ENCODE results near the gene ERRFI1.

Gene ERRFI1

DNA sequence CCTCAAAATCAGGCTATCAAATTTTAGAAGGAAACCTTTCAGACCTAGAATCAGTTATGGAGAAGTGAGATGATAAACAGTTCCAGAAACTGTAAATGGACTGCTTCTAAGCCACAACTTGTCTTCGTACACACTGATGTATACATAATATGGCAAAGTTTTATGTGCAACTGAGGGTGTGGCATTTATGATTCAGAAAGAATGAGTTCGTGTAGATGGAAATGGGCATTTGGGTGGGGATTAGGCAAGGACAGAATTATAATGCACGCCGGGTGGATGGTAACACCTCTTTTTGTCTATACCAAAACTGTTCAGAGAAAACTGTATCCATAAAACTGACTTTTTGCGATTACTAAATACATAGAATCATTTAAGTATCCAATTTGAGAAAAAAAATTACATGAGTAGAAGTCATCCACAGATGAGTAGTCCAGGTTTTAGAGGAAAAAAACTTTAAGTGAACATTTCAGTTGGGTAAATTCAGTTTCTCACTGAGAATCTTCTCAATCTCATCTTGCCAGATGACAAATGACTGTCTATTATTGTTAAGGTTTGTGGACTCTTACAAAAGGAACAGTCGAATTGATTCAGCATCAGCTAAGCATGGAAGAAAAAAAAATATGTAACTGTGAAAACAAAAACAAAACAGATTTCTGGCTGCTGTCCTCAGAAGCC lies 22.5 kb downstream of the ERRFI1 start:
- DNase-seq (ENCODE audit: low spot score) = no peak

DNA sequence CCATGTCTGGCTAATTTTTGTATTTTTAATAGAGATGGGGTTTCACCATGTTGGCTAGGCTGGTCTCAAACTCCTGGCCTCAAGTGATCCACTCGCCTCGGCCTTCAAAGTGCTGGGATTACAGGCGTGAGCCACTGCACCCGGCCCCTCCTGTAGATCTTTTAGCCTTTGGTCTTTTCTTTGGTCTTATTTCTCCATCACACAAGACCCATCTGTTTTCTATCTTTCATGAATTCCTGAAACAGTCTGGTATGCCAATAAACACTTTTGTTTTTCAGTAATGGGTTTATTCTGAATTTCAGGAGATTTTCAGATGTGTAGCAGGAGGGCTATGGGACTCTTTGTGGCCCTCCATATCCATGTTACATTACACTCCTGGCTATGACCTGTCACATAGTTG lies 23.2 kb downstream of the ERRFI1 start:
- DNase-seq (ENCODE audit: low spot score) = no peak

DNA sequence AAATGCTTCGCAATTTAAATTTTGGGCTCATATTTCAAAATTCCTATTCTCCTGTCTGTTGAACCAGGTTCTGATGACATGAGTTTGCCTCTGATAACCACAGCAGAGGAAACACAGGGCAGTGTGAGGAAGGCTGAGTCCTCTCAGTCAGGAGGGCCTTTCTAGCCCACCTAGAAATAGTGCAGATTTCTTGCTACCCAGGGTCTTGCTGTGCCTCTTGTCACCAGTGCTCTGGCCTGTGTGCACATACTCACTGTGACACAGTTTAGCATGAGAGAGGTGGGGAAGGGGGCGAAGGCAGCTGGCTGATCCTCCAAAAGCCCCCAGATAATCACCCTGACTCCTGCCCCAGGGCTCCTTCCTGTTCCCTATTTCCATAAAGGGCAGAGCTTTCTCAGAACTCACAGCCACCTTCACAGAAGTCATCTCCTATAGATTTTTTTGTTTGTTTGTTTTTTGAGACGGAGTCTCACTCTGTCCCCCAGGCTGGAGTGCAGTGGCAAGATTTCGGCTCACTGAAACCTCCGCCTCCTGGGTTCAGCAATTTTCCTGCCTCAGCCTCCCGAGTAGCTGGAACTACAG lies 23.7 kb downstream of the ERRFI1 start:
- DNase-seq (ENCODE audit: low spot score) = no peak

- DNase-seq (ENCODE audit: low spot score) = no peak
These were observed 30.7 kb downstream of the ERRFI1 start for GRCh38 chr1:7995437-7995836.

DNA sequence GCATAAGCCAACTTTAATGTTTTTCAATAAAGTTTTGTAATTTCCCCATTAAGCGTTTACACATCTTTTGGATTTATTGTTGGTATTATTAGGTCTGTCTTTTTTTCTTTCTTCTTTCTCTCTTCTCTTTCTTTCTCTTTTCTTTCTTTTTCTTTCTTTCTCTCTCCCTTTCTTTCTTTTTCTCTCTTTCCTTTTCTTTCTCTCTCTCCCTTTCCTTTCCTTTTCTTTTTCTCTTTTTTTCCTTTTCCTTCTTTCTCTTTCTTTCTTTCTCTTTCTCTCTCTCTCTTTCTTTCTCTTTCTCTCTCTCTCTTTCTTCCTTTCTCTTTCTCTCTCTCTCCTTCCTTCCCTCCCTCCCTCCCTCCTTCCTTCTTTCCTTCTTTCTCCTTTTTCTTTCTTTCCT lies 31.3 kb downstream of the ERRFI1 start:
- DNase-seq (ENCODE audit: low spot score) = no peak

- DNase-seq (ENCODE audit: low spot score) = no peak
These were observed 32.3 kb downstream of the ERRFI1 start for GRCh38 chr1:7993593-7994479.

DNA sequence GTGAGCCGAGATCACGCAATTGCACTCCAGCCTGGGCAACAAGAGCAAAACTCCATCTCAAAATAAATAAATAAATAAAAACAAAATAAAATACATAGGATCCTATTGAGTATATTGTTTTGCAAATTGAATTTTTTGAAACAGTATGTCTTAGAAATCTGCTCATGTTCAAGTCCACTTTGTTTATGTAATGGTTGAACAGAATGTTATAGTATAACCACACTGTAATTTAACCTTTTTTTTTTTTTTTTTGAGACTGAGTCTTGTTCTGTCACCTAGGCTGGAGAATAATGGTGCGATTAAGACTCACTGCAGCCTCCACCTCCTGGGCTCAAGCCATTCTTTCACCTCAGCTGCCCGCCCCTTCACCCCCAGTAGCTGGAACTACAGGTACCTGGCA lies 33.2 kb downstream of the ERRFI1 start:
- no peak for DNase-seq (ENCODE audit: low spot score)

DNA sequence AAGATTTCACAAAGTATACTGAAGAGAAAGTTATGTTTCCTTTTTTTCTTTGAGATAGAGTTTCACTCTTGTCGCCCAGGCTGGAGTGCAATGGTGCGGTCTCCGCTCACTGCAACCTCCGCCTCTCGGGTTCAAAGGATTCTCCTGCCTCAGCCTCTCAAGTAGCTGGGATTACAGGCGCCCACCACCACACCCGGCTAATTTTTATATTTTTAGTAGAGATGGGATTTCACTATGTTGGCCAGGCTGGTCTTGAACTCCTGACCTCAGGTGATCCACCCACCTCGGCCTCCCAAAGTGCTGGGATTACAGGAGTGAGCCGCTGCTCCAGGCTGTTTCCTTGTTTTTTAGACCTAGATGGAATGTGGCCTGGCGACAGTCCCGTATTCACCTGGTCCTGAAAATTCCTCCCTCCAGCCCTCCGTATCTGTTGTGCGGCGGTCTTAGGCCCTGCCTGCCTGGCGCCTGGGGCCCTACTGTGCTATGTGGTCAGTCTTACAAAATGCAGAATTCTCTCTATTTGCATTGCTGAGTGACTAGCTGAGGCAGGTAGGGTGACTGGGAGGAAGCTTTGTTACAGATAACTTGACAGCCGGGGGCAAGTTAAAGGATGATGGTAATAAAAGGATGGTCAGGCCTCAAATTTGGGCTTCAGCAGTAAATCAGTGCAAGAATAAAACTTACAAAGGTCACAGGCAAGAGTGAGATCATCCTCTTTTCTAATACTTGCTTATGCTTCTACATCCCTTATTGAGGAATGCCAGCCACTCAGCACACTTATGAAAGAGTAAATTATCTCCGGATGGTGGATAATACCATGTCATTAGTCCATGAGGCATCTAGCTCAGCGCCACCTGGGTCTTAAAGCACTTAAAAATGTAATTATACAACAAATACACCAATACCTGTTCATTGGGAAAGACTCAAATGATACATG lies 34.3 kb downstream of the ERRFI1 start:
- DNase-seq (ENCODE audit: low spot score) = no peak

DNA sequence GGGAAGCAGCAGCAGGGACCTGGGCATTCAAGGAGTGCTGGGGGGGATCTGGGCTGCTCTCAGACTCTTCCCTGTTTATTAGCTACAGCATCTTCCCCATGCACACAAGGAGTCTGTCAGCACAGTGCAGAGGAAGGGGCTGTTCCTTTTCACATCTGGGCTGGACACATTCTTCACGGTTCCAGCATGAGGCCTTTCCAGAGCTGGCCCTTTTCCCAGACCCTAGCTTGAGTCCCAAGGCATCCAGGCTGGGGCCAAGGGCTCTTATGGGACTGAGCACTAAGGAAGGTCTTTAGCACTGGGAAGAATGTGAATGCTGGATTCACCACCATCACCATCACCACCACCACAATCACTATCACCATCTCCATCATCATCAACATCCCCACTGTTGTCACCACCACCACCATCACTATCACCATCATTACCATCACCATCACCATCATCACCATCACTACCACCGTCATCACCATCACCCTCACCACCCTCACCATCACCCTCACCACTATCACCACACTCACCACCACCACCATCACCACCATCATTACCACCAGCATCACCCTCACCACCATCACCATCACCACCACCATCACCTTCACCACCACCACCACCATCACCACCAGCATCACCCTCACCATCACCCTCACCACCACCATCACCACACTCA lies 36.2 kb downstream of the ERRFI1 start:
- no peak for DNase-seq (ENCODE audit: low spot score)

DNA sequence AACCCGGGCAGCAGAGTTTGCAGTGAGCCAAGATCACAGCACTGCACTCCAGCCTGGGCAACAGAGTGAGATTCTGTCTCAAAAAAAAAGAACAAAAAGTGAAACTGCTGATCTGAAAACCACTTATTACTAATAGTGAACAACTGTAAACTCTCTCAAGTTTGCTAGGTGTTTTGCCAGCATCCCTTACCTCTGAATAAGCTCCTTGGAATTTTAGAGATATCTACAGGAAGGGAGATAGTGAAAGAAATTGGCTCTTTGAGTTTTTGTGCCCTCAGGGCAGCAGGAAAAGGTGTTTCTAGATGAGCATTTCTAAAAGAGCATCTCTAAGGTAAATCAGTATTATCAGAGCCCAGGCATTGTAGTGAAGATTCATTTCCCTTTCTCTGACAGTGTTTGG lies 37.5 kb downstream of the ERRFI1 start:
- DNase-seq (ENCODE audit: low spot score) = no peak

DNA sequence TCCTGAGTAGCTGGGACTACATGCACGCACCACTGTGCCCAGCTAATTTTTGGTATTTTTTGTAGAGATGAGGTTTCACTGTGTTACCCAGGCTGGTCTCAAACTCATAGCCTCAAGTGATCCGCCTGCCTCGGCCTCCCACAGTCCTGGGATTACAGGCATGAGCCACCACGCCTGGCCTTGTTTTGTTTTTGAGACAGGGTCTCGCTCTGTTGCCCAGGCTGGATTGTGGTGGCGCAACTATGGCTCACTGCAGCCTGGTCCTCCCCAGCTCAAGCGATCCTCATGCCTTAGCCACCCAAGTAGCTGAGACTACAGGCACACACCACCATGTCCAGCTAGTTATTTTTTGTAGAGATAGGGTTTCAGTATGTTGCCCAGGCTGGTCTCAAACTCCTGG lies 38.6 kb downstream of the ERRFI1 start:
- no peak for DNase-seq (ENCODE audit: low spot score)

DNA sequence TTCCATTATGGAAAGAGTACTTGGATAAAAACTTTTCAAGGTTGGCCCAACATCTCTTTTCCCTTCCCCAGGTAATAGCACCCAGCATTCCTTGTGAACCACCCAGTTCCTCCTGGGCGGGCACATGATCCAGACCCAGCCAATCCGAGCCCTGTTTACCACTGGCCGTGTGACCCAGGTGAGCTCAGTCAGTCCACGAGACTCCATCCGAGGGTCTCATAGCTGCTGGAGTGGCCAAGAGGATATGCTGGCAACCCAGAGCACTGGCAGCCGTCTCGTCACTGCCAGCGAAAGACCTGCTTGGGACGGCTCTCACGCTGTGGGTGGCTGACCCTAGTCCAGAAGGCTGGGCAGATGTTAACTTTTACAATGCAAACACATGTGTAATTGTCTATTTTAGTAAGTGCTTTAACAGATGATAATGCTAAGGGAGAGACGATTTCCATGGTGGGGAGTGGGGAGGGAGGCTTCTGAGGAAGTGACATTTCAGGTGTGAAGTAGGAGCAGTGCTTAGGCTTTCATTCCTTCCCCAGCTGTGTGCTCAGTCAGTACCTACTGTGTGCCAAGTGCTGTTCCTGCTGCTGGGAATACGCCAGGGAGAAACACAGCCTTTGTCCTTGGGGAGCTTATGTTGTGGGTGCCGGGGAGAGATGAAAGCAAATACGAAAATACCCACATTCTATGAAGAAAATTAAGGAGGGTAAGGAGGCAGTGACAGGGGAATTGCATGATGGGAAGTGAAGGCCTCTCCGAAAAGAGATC lies 40.1 kb downstream of the ERRFI1 start:
- no peak for DNase-seq (ENCODE audit: low spot score)

DNA sequence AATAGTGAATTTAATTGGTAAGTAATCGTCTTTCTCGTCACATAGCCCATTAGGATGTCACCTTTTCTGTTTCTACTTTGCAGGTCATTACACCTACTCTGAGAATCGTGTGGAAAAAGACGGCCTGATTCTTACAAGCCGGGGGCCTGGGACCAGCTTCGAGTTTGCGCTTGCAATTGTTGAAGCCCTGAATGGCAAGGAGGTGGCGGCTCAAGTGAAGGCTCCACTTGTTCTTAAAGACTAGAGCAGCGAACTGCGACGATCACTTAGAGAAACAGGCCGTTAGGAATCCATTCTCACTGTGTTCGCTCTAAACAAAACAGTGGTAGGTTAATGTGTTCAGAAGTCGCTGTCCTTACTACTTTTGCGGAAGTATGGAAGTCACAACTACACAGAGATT lies 41.3 kb downstream of the ERRFI1 start:
- DNase-seq (ENCODE audit: low spot score) = no peak

- no peak for DNase-seq (ENCODE audit: low spot score)
These were observed 42.9 kb downstream of the ERRFI1 start for GRCh38 chr1:7983086-7983778.

GRCh38 chr1:7980984-7981383 lies 45.1 kb downstream of the ERRFI1 start:
- DNase-seq (ENCODE audit: low spot score) = no peak

DNA sequence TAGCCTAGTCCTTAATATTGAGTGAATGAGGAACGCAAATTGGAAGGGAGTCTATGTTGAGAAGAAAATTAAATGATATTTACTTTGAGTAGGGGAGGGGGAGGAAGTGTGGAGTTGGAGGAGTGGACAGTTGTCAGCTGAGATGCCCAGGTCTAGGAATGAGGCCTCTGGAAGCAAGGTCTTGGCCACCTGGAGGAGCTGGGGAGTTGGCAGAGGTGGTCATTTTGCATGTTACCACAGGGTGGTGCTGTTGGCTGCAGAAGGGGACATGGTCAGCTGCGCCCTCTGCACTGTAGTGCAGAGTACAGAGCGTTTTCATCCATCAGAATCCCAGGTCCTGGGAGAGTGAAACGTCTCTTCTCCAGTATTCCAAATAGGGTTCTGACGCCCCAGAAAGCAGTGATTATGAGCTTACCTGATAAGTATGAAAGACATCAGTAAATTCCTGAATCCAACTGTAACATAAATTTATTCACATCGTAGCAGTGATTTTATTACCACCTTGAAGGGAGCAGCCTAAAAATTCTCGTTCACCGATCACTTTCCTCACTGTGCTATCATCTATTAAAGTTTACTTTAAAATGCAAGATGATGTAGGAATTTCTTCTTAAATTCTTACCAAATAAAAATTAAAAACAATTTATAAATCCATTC lies 50.8 kb downstream of the ERRFI1 start:
- no peak for DNase-seq (ENCODE audit: low spot score)

DNA sequence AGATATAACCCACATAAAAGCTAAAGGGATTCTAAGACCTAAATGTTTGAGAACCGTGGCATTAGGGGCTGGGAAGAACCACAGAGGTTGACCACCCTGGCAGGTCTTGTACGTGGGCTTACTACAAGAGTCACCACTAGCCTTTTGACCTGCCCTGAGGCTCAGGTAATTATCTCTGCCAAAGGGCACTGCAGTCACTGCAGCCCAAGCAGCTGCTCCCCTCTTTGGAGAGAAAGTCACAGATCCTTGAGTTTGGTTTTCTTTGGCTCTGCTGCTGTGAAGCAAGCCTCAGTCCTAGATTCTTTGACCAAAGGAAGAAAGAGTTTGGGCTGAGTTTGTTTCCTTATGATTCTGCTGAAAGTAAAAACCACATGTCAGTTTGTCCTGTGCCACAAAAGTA lies 53.0 kb downstream of the ERRFI1 start:
- no peak for DNase-seq (ENCODE audit: low spot score)

DNA sequence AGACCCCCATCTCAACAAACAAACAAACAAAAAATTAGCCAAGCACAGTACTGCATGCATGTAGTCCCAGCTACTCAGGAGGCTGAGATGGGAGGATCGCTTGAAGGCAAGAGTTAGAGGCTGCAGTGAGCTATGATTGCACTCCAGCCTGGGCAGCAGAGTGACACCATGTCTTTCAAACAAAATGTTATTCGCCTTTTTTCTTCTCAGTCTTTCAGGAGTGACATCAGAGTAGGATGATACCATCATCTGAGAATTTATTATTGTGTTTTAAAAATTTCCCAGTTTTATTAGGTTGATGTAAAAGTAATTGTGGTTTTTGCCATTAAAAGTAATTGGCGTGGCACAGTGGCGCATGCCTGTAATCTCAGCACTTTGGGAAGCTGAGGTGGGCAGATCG lies 53.8 kb downstream of the ERRFI1 start:
- no peak for DNase-seq (ENCODE audit: low spot score)

GRCh38 chr1:7971024-7971423 lies 55.1 kb downstream of the ERRFI1 start:
- no peak for DNase-seq (ENCODE audit: low spot score)

DNA sequence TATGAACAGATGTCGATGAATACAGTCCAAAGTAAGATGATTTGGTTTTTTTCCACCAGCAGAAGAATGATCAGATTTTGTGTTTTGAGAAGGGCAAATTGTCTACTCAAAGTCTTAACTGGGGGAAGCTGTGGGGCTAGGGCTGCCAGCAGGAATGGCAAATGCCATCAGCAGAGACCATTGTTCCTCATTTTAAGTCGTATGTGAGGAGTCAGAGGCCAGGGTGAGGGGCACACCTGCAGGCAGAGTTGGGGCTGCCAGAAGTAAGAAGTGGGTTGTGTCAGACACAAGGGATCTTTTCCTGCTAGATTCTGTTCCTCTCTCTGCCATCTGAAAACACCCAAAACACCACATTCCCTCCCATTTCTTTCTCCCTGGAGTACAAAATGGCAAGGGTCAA lies 55.9 kb downstream of the ERRFI1 start:
- DNase-seq (ENCODE audit: low spot score) = no peak

All from CD4-positive, alpha-beta T cell treated with Interleukin-6 at 100 ng/mL for 8 hours (primary cell).